Islet of Langerhans (tissue), 1 donor: ENCODE measurements around the gene CRIP3.
A peak's percentile ranks its signal among the peaks of the same experiment; 100 is the strongest.
"Not testable (repeated sequence)": the region's sequence is repeated elsewhere in the genome, so short reads cannot be mapped to it uniquely, and the experiment has no call there.

ENCODE experiments used
- FAIRE-seq: peaks from one replicate; lab custom pipeline; 2011; peaks lifted over from hg19 to GRCh38; lab: Jason Lieb, UNC

Gene CRIP3, protein sequence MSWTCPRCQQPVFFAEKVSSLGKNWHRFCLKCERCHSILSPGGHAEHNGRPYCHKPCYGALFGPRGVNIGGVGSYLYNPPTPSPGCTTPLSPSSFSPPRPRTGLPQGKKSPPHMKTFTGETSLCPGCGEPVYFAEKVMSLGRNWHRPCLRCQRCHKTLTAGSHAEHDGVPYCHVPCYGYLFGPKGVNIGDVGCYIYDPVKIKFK

DNA sequence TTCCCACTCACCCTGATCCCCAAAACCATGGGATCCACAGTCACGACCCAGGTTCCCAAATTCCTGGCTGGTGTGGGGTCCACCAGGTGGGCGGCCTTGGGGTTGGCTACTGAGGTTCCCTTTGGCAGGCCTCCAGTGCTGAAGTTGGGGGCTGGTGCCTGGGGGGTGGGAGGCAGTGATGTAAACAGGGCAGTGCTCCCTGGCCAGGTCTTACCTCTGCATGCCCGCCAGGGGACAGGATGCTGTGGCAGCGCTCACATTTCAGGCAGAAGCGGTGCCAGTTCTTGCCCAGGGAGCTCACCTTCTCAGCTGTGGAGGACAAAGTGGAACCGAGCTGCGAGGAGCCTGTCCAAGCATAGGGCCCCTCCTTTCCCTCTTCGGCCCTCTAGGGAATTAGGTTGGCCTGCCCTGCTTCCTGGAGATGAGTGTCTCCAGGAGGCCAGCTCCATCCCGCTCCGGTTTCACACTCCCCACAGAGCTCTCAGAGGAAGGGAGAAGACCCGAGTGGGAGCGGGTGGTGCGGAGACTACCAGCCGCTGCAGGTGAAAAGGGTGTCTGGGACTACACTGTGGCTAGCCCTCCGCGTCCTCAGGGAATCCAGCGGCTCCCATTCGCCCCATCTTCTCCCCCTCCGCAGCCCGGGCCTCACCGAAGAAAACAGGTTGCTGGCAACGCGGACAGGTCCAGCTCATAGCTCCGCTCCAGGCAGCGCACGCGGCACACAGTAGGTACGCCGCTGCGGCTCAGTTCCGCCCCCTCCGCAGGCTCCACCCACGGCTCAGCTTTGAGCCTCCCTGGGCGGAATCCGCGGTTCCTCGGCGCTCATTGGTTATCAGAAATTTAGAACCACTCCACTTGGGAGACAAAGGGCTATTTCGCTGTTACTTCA lies at the start of gene CRIP3:
Gene CRIP3, minus strand, starts transcription at position 726 of the 889 bp plus-strand sequence. Its CDS starts 34 bp downstream, at position 692.
- no peak for FAIRE-seq

DNA sequence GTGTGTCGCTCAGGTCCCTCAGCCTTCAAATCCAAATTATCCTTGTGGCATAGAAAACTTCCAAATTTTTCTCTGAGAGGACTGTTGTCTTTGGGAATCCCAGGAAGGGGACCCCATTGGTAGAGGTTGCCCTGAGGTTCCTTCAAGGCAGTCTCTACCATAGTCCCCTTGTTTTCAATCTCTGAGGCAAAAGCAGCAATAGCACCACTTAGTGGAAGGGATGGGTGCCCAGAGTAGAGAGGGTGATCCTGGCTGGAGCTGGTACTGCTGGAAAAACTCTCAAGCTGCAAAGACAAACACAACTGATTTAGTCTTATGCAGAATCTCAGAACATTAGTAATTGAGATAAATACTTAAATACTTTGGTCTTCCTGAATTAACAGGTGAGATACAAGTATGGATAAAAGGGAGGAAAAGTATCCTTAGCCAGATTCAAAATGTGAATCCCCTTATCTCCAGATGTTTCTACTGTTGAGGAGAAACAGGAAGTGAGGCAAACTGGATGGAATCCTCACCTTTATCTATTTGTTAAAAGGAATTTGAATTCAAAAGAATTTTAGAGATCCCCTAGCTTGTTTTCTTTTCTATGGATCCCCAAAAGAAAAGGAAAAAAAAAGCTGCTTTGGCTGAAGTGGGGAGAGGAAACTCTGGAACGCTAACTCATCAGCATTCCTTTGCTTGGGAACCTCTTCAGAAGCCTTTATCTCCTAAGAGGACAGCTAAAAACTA lies 47.4 kb upstream of the CRIP3 start:
- FAIRE-seq: no peak

DNA sequence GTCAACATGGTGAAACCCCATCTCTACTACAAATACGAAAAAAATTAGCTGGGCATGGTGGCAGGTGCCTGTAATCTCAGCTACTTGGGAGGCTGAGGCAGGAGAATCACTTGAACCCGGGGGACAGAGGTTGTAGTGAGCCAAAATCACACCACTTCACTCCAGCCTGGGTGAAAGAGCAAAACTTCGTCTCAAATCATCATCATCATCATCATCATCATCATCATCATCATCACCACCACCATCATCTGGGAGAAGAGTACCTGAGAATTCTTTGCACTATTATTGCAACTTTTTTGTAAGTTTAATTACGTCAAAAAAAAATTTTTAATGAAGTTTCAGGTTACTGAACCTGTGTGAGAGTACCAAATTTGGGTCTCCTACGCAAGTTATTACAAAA lies 43.3 kb upstream of the CRIP3 start:
- not testable (repeated sequence) for FAIRE-seq

DNA sequence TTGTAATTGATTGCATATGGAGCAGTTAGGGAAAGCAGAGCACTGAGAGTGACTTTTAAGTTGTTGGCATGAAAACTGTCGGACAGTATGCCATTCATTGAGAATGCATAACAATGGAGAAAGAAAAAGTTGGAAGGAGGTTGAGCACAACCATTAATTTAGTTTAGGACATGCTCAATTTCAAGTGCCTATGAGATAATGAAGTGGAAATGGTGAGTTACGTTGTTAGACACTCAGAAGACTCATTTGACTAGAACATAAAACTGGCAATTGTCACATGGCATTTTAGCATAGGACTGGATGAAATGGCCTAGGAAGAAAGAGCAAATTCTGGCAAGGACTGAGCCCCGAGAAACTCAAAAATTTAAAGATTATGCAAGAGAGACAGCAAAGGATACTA lies 38.8 kb upstream of the CRIP3 start:
- FAIRE-seq: no peak

DNA sequence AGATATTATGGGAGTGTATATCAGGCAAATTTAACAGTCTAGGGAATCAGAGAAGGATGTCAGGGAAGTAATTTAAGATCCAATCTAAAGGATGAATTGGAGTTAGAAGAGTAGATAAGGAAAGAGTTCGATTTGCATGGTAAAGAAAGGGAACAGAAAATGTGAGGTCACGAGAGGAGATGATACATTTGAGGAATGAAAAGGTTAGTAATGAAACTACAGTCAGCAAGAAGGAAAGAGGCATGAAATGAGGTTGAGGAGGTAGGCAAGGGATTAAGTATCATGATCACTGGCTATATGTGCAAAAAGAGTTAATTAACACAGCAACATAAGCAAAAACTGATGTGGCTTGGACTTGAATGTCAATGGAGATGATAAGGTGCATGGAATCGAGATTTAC lies 38.4 kb upstream of the CRIP3 start:
- FAIRE-seq: no peak

DNA sequence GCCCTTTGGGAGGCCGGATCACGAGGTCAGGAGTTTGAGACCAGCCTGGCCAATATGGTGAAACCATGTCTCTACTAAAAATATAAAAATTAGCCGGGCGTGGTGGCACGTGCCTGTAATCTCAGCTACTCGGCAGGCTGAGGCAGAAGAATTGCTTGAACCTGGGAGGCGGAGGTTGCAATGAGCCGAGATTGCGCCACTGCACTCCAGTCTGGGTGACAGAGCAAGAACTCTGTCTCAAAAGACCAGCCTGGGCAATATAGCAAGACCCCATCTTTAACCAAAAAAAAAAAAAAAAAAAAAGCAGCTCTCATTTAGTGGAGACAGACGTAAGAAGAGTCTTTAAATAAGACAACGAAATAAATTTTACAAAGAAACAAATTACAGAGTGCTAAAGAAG lies 37.6 kb upstream of the CRIP3 start:
- FAIRE-seq: not testable (repeated sequence)

DNA sequence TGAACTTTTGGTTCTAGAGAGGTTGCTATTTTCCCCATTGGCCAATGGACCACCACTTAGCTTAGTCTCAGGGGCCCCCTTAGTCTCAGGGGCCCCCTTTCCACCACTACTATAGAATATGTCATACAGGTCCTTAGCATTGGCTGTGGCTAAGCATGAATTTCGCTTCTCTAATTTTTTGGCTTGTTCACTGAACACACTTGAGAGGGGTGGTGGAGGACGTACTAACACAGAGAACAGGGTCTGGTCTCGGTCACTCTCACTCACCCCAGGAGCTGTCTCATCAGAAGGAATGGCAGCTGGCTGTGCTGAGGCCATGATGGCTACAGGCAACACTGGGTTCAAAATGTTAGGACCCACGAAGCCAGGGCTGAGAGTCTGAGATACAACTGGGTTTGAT lies 30.5 kb upstream of the CRIP3 start:
- FAIRE-seq: no peak

DNA sequence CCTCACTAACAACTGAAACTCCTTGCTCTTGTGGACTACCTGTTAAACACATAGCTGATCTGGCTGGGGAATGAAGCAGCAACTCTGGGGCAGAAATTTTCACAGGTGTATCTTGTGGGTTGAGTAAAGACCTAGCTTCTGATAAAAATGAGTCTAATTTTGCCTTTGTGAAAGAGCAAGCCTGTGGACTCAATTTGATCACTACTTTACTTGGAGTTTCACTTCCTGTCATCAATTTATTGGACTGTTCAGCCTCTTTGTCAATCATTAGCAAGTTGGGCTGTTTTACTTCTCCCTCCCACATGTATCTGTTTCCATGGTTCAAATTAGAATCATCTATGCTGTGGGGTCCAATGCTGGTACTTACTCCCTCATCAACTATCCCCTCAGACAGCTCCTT lies 29.6 kb upstream of the CRIP3 start:
- no peak for FAIRE-seq

DNA sequence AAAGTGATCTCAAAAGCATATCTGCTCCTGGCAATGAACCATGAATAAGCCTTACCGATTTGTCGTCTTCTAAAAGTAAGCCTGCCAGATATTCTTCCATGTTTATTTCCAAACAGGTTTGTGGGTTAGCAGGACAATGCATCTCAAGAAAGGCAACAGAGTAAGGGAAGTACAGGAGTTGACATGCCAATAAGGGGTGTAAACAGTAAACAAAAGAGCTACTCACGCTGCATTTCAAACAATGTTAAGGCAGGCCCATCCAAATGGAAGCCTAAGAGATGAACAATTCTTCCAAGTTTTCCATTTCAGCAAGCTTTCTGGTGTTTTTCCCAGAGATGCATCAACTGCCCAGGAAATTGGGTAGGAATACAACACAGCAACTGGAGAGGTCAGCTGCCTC lies 27.8 kb upstream of the CRIP3 start:
- no peak for FAIRE-seq

DNA sequence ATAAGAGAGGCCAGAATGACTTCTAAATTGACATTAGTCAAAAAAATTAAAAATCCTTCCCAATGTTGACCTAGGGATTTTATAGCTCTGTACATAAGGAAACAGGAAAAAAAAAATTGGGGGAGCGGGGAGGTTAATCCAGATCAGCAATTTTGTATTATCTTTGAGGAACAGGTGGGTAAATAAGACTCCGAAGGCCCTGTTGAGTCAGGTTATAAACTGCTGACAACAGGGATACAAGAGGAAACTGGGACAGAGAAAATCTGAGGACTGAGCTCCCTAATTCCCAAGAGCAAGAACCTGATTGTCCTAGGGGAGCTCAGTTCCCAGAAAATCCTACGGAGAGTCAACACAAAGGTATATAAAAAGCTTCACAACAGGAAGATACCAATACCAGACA lies 26.8 kb upstream of the CRIP3 start:
- peak; percentile 89 for FAIRE-seq

DNA sequence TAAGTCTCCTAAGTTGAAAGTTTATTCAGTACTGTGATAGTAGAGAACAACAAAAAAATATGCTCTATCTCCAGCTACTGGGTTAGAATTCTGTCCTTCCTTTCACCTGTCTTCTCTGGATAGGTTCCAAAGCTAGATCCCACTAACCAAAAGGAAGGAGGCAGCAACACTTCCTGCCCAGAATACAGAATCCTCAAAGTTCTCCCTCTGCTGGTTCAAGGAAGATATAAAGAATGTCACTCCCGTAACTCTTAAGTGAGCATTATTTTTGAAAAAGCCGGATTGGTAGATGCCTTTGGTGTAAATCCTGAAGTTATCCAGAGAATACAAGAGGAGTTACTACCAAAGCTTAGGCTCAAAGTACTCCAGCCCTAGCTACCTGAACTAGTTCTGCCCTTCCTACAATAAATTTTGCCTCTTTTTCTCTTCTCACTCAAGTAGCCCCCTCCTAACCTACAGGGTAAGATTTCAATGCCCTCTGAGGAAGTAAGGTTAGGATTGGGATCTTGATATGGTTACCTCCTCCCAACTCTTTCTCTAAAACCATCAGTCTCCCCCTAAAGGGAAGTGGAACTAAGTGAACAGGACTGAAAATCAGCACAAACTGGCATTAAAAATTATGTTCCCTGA lies 26.0 kb upstream of the CRIP3 start:
- peak; percentile 9 for FAIRE-seq

DNA sequence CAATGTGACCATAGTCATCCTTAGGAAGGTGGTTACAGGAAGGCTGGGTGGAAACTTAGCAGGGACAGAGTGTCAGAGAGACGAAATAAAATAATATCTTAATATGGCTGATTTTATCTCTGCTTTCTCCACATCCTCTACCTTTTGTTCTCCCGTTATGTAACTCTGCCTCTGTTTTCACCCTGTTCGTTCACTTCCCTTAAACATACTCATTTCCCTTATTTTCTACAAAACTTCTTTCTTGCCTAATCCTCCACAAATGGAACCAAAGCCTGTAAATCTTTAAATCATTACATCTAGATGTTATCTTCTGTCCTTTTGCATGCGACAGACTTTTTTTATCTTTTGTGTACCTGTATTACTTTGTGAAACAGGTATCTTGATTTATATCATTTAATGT lies 23.3 kb upstream of the CRIP3 start:
- FAIRE-seq: no peak

DNA sequence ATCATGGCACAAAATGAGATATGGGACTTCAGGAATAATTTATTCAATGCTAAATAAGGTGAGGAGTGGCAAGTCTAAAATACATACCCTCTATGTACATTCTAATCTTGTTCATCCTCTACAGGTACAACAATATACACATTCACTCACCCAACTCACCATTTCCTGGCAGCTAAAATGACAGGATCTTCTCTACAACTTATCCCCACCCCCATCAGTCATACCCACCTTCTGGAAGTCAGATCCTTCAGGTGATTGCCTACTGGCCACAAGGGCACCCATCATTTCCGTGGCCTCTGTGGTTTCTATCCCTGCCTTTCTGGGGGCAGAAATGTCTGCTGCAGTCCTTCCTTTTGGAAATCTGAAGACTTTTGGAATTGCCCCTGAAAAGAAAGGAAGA lies 22.8 kb upstream of the CRIP3 start:
- FAIRE-seq: no peak

DNA sequence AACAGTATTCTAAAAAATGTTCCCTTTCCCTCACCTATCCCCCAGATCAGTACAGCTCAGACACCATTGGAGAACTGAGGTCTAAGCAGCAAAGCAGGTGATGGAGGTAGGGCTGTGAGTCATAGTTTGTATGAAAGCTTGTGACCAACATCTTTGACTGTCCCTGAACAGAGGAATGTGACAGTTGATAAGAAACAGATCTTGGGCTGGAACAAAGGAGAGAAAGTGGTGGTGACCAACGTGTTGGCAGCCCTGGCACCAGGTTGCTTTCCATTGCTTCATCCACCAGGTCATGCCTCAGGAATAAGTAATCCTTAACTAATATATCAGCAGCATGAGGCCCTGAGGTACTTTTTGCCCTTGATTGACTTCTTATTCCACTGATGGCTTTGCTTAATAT lies 19.9 kb upstream of the CRIP3 start:
- FAIRE-seq: no peak

DNA sequence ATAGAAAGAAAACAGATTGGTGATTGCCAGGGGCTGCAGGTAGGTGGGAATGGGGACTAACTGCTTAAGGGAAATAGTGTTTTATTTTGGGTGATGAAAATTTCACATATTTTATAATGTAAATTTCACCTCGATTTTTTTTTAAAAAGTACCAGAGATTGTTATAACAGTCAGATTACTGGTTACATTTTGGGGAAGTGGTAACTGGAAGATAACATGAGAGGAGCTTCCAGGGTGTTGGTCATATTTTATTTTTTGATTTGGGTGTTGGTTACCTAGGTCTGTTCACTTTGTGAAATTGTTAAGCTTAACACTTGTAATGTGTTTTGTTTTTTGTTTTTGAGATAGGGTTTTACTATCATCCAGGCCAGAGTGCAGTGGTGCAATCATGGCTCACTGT lies 17.2 kb upstream of the CRIP3 start:
- FAIRE-seq: no peak

DNA sequence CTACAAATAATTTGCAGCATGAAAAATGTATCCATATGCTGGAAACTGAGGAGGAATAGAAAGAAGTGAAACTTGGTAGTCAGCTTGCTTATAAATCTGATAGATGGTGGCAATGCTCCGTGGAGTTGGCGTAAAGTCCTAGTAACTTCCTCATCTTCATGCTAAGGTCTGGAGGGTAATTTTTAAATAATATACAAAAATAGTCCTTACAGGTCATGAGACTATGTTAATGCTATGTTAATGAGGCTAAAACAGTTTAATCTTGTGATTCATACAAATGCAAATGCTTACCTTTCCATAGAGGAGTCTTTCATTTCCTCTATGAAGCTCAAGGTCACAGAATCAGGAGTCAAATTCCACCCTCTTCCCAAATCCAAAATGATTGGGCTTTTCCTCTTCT lies 9.4 kb upstream of the CRIP3 start:
- no peak for FAIRE-seq

DNA sequence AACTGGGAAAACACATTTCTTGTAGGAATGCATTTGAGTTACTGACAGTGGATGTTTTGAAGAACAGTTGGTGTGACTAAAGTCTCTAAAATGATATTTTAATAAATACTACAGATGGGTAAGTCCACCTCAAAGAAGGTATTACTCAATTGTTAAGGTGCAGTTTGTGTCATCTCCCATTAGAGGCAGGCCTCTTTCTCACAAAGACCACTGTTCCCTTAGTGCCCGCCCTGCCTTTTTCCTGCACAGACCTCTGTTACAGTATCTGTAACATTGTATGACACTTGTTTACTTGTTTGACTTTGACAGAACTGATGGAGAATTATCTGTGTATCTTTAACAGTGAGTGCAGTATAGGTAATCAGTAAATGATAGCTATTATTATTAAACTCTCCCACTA lies 5.2 kb upstream of the CRIP3 start:
- FAIRE-seq: no peak

DNA sequence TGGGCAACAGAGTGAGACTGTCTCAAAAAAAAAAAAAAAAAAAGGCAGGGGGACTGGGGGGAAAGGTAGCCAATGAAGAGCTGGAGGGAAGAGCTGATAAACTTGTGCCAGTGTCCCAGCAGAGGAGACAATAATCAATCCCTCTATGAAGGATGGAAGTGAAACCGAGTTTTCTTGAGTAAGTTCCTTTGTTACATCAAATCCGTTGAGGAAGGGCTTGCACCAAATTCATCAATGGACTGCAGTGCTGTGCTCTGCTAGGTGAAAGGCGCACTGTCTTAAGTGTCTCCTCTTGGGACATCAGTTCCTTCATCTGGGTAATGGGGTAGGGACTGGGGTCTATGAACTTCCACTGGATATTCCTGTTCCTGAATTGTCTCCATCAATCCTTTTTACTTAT lies 3.0 kb upstream of the CRIP3 start:
- no peak for FAIRE-seq

DNA sequence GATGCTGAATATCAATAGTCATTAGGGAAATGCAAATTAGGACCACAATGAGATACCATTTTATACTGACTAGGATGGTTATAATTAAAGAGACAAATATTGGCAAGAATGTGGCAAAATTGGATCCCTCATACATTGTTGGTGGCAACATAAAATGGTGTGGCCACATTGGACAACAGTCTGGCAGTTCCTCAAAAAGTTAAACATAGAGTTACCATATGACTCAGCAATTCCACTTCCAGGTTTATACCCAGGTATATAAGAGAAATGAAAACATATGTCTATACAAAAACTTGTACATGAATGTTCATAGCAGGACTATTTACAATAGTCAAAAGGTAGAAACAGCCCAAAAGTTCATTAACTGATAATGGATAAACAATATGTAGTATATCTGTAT lies 2.0 kb upstream of the CRIP3 start:
- FAIRE-seq: no peak

DNA sequence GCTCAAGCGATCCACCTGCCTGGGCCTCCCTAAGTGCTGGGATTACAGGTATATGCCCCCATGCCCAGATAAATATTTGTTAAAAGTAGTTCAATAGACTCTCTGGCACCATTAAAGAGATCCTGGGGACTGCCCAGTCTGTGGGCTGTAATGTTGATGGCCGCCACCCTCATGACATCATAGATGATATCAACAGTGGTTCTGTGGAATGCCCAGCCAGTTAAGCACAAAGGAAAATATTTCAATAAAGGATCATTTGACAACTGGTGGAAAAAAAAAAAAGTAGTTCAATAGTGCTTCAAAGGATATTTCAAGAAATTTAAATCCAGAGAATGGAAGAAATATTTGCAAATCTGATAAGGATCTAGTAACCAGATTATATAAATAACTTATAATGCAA lies 1.5 kb upstream of the CRIP3 start:
- no peak for FAIRE-seq

DNA sequence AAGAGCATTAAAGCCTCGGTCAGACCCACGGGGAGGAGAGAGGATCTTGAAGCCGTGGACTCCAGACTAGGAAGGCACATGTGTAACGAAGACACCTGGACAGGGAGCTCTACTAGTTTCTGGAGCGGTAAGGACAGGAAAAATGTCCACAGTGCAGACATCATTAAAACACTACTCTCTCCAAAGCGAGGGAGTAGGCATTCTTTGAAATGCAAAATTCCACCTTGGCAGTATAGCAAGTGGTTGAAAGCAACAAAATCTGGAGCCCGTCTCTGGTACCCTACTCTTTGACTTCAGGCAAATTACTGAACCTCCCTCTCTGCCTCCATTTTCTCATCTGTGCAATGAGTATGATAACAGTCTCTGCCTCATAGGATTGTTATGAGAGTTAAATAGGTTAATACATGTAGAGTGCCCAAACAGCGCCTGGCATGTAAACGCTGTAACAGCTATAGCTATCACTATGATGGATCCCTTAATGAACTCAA lies 408 bp upstream of the CRIP3 start:
- FAIRE-seq: no peak

DNA sequence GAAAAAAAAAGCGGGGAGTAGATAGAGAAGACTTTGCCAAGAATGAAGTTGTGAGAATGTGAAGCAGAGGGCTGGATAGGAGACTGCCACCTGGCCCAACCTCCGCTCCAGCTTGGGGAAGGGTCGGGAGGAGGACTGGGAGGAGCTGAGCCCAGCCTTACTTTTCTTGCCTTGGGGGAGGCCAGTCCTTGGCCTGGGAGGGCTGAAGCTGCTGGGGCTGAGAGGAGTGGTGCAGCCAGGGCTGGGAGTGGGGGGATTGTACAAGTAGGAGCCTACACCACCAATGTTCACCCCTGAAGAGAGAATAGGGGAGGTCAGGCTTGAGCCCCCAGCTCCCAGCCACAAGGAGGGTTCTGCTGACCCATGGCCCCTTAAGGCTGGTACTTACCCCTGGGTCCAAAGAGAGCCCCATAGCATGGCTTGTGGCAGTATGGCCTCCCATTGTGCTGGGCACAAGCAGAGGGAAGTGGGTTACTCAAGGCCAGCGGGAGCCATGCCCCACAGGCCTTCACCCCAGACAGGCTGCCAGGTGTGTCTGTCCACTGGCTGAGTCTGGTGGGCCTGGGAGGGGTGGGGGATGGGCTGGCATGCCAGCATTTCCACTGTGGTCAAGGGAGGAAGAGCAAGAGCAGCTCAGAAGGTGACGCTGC lies 1.1 kb downstream of the CRIP3 start:
- FAIRE-seq: no peak
